ENCODE data around the gene SFXN2.

Gene SFXN2

GRCh38 chr10:102775201-102775934 is 60.9 kb downstream of the SFXN2 start:
- no peaks in the 10 kb centered on the region; the same call in 1 of the 2 replicates for H3K36me3 ChIP-seq (replicated peaks; ENCODE audit: insufficient read depth, low read length)
- H3K9ac ChIP-seq (ENCODE audit: low read length) = peak overlapping the region; percentile 96
- TF ChIP-seq CTCF (IDR thresholded peaks at IDR 0.05; ENCODE audit: low read length) (no peak), EZH2phosphoT487 (IDR thresholded peaks at IDR 0.05; ENCODE audit: low read length) (no peak), EZH2 (optimal IDR thresholded peaks at IDR 0.05; ENCODE audit: low read depth, low read length) (no peak)
- no peaks in the 10 kb centered on the region for H3K9me2 ChIP-seq (replicated peaks; ENCODE audit: insufficient read depth, low read length)
- H3K4me1 ChIP-seq (ENCODE audit: low read length) = peaks cover 74% of the 10 kb centered on the region
- peak overlapping the region; percentile 65 for H3K4me3 ChIP-seq (ENCODE audit: low read length)
- H3F3A ChIP-seq (ENCODE audit: insufficient read depth, low read length) = peaks cover 53% of the 10 kb centered on the region
- no peak for DNase-seq
- H4K20me1 ChIP-seq (ENCODE audit: insufficient read depth, low read length) = no peaks in the 10 kb centered on the region
- H3K79me2 ChIP-seq (ENCODE audit: low read length) = peaks cover 79% of the 10 kb centered on the region
- no peaks in the 10 kb centered on the region for H3K9me3 ChIP-seq (replicated peaks; ENCODE audit: insufficient read depth, low read length)
- no peaks in the 10 kb centered on the region for H3K27me3 ChIP-seq (replicated peaks; ENCODE audit: insufficient read depth, low read length)
- H3K27ac ChIP-seq (ENCODE audit: low read length) = peak overlapping the region; percentile 97
- H3K4me2 ChIP-seq (ENCODE audit: low read depth, low read length) = peak overlapping the region; percentile 85
- no peak overlapping the region for H2AFZ ChIP-seq (ENCODE audit: low read length)

- peak; percentile 81 for DNase-seq
- Histone ChIP-seq H3K4me2 (ENCODE audit: low read depth, low read length) (peak overlapping the region; percentile 85), H3K4me1 (ENCODE audit: low read length) (peaks cover 81% of the 10 kb centered on the region), H3K27me3 (replicated peaks; ENCODE audit: insufficient read depth, low read length) (no peaks in the 10 kb centered on the region), H3F3A (ENCODE audit: insufficient read depth, low read length) (peaks cover 60% of the 10 kb centered on the region), H2AFZ (ENCODE audit: low read length) (no peak overlapping the region), H3K27ac (ENCODE audit: low read length) (peak overlapping the region; percentile 97), H3K79me2 (ENCODE audit: low read length) (peaks cover 79% of the 10 kb centered on the region), H4K20me1 (ENCODE audit: insufficient read depth, low read length) (no peaks in the 10 kb centered on the region), H3K9me2 (replicated peaks; ENCODE audit: insufficient read depth, low read length) (no peaks in the 10 kb centered on the region), H3K9ac (ENCODE audit: low read length) (peak overlapping the region; percentile 96), H3K4me3 (ENCODE audit: low read length) (peak overlapping the region; percentile 65), H3K36me3 (replicated peaks; ENCODE audit: insufficient read depth, low read length) (no peaks in the 10 kb centered on the region; the same call in 1 of the 2 replicates), H3K9me3 (replicated peaks; ENCODE audit: insufficient read depth, low read length) (no peaks in the 10 kb centered on the region)
- no peak for TF ChIP-seq EZH2 (optimal IDR thresholded peaks at IDR 0.05; ENCODE audit: low read depth, low read length)
- no peak for TF ChIP-seq CTCF (IDR thresholded peaks at IDR 0.05; ENCODE audit: low read length)
- no peak for TF ChIP-seq EZH2phosphoT487 (IDR thresholded peaks at IDR 0.05; ENCODE audit: low read length)
These were observed 61.7 kb downstream of the SFXN2 start for GRCh38 chr10:102775935-102776669.

GRCh38 chr10:102776779-102777456 is 62.5 kb downstream of the SFXN2 start:
- H3K4me2 ChIP-seq (ENCODE audit: low read depth, low read length) = peak overlapping the region; percentile 85
- H3K36me3 ChIP-seq (replicated peaks; ENCODE audit: insufficient read depth, low read length) = no peaks in the 10 kb centered on the region; the same call in 1 of the 2 replicates
- peaks cover 73% of the 10 kb centered on the region for H3K79me2 ChIP-seq (ENCODE audit: low read length)
- peak overlapping the region; percentile 65 for H3K4me3 ChIP-seq (ENCODE audit: low read length)
- no peak overlapping the region for H2AFZ ChIP-seq (ENCODE audit: low read length)
- peak overlapping the region; percentile 96 for H3K9ac ChIP-seq (ENCODE audit: low read length)
- TF ChIP-seq CTCF (IDR thresholded peaks at IDR 0.05; ENCODE audit: low read length) (no peak), EZH2phosphoT487 (IDR thresholded peaks at IDR 0.05; ENCODE audit: low read length) (no peak)
- peaks cover 65% of the 10 kb centered on the region for H3F3A ChIP-seq (ENCODE audit: insufficient read depth, low read length)
- H3K9me2 ChIP-seq (replicated peaks; ENCODE audit: insufficient read depth, low read length) = no peaks in the 10 kb centered on the region
- no peaks in the 10 kb centered on the region for H4K20me1 ChIP-seq (ENCODE audit: insufficient read depth, low read length)
- no peaks in the 10 kb centered on the region for H3K9me3 ChIP-seq (replicated peaks; ENCODE audit: insufficient read depth, low read length)
- peak; percentile 93 for DNase-seq
- peak overlapping the region; percentile 97 for H3K27ac ChIP-seq (ENCODE audit: low read length)
- no peaks in the 10 kb centered on the region for H3K27me3 ChIP-seq (replicated peaks; ENCODE audit: insufficient read depth, low read length)
- peaks cover 86% of the 10 kb centered on the region for H3K4me1 ChIP-seq (ENCODE audit: low read length)
